ENCODE results near the gene CHML. TPM values are rescaled to one million over a fixed set of nuclear protein-coding genes. Genes with fewer than 3 reads are reported as not detected.

The CHML gene
- total RNA-seq, 4 donors from 2014 or later, result 5.7 to 9.6 (median 6.8) TPM

- no peak for DNase-seq (ENCODE audit: low spot score in 2 of 2)
- 86 to 93% methylated on average over 4 of the region's 4 CpGs for WGBS, 2 donors
- peaks cover 0 to 44% (median 10%) of the 10 kb centered on the region in 4 donors for H3K4me1 ChIP-seq
- H3K36me3 ChIP-seq, result peaks cover 0 to 12% (median 0%) of the 10 kb centered on the region in 3 donors
- no peaks in the 10 kb centered on the region for H3K9me3 ChIP-seq
- TF ChIP-seq POLR2A (IDR thresholded peaks at IDR 0.05), result no peak
- TF ChIP-seq CTCF (IDR thresholded peaks at IDR 0.05), result no peak
- no peak for TF ChIP-seq EP300 (IDR thresholded peaks at IDR 0.05)
- no peak overlapping the region for H3K27ac ChIP-seq
- H3K27me3 ChIP-seq, result no peaks in the 10 kb centered on the region
- H3K4me3 ChIP-seq, result no peak overlapping the region
Observed at GRCh38 chr1:241637604-241638003, 2.6 kb downstream of the CHML start.

GRCh38 chr1:241637046-241637590 is 3.1 kb downstream of the CHML start:
- Histone ChIP-seq H3K27me3 (no peaks in the 10 kb centered on the region), H3K4me3 (no peak overlapping the region)
- TF ChIP-seq EP300 (IDR thresholded peaks at IDR 0.05), result no peak
- no peak for TF ChIP-seq POLR2A (IDR thresholded peaks at IDR 0.05)
- TF ChIP-seq CTCF (IDR thresholded peaks at IDR 0.05), result no peak

GRCh38 chr1:241636291-241636690 is 3.9 kb downstream of the CHML start:
- DNase-seq (ENCODE audit: low spot score in 2 of 2), result no peak
- WGBS, 2 donors, result 62 to 72% methylated on average over 1 of the region's 1 CpG
- Histone ChIP-seq H3K36me3 (peaks cover 0 to 12% (median 0%) of the 10 kb centered on the region in 3 donors), H3K9me3 (no peaks in the 10 kb centered on the region), H3K27me3 (no peaks in the 10 kb centered on the region), H3K4me3 (no peak overlapping the region), H3K27ac (no peak overlapping the region), H3K4me1 (peaks cover 0 to 38% (median 8%) of the 10 kb centered on the region in 4 donors)
- no peak for TF ChIP-seq EP300 (IDR thresholded peaks at IDR 0.05)

More at GRCh38 chr1:241637046-241637590, 3.1 kb downstream of the CHML start:
- Histone ChIP-seq H3K27ac (no peak overlapping the region), H3K36me3 (peaks cover 0 to 12% (median 0%) of the 10 kb centered on the region in 3 donors), H3K4me1 (peaks cover 0 to 43% (median 10%) of the 10 kb centered on the region in 4 donors), H3K9me3 (no peaks in the 10 kb centered on the region)
- DNase-seq (ENCODE audit: low spot score in 2 of 2), result no peak

- no peak for TF ChIP-seq EP300 (IDR thresholded peaks at IDR 0.05)
- Histone ChIP-seq H3K27me3 (no peaks in the 10 kb centered on the region), H3K4me1 (peaks cover 0 to 34% (median 8%) of the 10 kb centered on the region in 4 donors), H3K27ac (no peak overlapping the region), H3K4me3 (no peak overlapping the region), H3K36me3 (peaks cover 0 to 12% (median 0%) of the 10 kb centered on the region in 3 donors), H3K9me3 (no peaks in the 10 kb centered on the region)
- DNase-seq (ENCODE audit: low spot score in 2 of 2), result no peak
- 92 to 93% methylated on average over 4 of the region's 4 CpGs for WGBS, 2 donors
Observed at GRCh38 chr1:241635556-241636152, 4.5 kb downstream of the CHML start.

- peaks cover 0 to 12% (median 0%) of the 10 kb centered on the region in 3 donors for H3K36me3 ChIP-seq
- TF ChIP-seq POLR2A (IDR thresholded peaks at IDR 0.05) (no peak), CTCF (IDR thresholded peaks at IDR 0.05) (no peak), EP300 (IDR thresholded peaks at IDR 0.05) (no peak)
- H3K4me3 ChIP-seq, result no peak overlapping the region
- H3K27ac ChIP-seq, result no peak overlapping the region
- 96 to 97% methylated on average over 3 of the region's 3 CpGs for WGBS, 2 donors
- H3K27me3 ChIP-seq, result no peaks in the 10 kb centered on the region
- DNase-seq (ENCODE audit: low spot score in 2 of 2), result no peak
- H3K9me3 ChIP-seq, result no peaks in the 10 kb centered on the region
- peaks cover 0 to 16% (median 7%) of the 10 kb centered on the region in 4 donors for H3K4me1 ChIP-seq
Observed at GRCh38 chr1:241632987-241633386, 7.2 kb downstream of the CHML start.

- Histone ChIP-seq H3K27ac (no peak overlapping the region), H3K4me1 (peaks cover 0 to 6% (median 2%) of the 10 kb centered on the region in 4 donors), H3K9me3 (no peaks in the 10 kb centered on the region), H3K36me3 (peaks cover 0 to 12% (median 0%) of the 10 kb centered on the region in 3 donors), H3K27me3 (no peaks in the 10 kb centered on the region), H3K4me3 (no peak overlapping the region)
- TF ChIP-seq POLR2A (IDR thresholded peaks at IDR 0.05) (no peak), CTCF (IDR thresholded peaks at IDR 0.05) (no peak), EP300 (IDR thresholded peaks at IDR 0.05) (no peak)
- 83 to 93% methylated on average over 5 of the region's 5 CpGs for WGBS, 2 donors
- no peak for DNase-seq (ENCODE audit: low spot score in 2 of 2)
Observed at GRCh38 chr1:241631674-241632073, 8.5 kb downstream of the CHML start.

Measured in tibial nerve (tissue), 4 donors.